Spleen (tissue), 11 donors: ENCODE data around the gene DDX54. TPM values are rescaled to one million over a fixed set of nuclear protein-coding genes. Genes with fewer than 3 reads are reported as not detected.
A peak's percentile ranks its signal among the peaks of the same experiment; 100 is the strongest.

ENCODE experiments used
- DNase-seq: peaks from one replicate; pipeline ENCODE4 v3.0.0-alpha.2; 2020
- H3K27ac ChIP-seq, 8 donors: fragments of 200-600 bp; sonication (generic) in 7 of 8; 1 replicate in 4 of 8; 2 replicates in 4 of 8; pipeline versions ENCODE4 v1.5.0 to v1.8.0; 2016 to 2021; ENCODE audit warnings: inconsistent platforms in 4 of 8, mild to moderate bottlenecking in 4 of 8, moderate library complexity in 1 of 8
- H3K27me3 ChIP-seq, 7 donors: fragments of 200-600 bp; sonication (generic) in 6 of 7; replicated peaks in 1 of 7; 1 replicate in 4 of 7; 2 replicates in 3 of 7; pipeline versions ENCODE4 v1.5.0 to v1.8.0; 2016 to 2021; ENCODE audit warnings: inconsistent platforms in 3 of 7, mild to moderate bottlenecking in 1 of 7
- H3K36me3 ChIP-seq, 6 donors: fragments of 200-600 bp; sonication (generic) in 5 of 6; 1 replicate in 4 of 6; 2 replicates in 2 of 6; pipeline versions ENCODE4 v1.5.0 to v1.8.0; 2016 to 2021; ENCODE audit warnings: inconsistent platforms in 2 of 6
- H3K4me1 ChIP-seq, 6 donors: fragments of 200-600 bp; sonication (generic) in 5 of 6; 1 replicate in 3 of 6; 2 replicates in 3 of 6; pipeline versions ENCODE4 v1.5.0 to v1.8.0; 2016 to 2021; ENCODE audit warnings: inconsistent platforms in 3 of 6
- H3K4me3 ChIP-seq, 8 donors: fragments of 200-600 bp; sonication (generic) in 7 of 8; 1 replicate in 4 of 8; 2 replicates in 4 of 8; pipeline versions ENCODE4 v1.5.0 to v1.8.0; 2016 to 2021; ENCODE audit warnings: inconsistent platforms in 4 of 8, mild to moderate bottlenecking in 4 of 8, moderate library complexity in 2 of 8
- H3K9me3 ChIP-seq, 8 donors: fragments of 200-600 bp; sonication (generic) in 7 of 8; 1 replicate in 4 of 8; 2 replicates in 4 of 8; pipeline versions ENCODE4 v1.5.0 to v1.8.0; 2016 to 2021; ENCODE audit warnings: inconsistent platforms in 4 of 8
- CTCF ChIP-seq, 11 experiments: fragments of 200-600 bp in 7 of 11; fragments of 450-650 bp in 4 of 11; sonication (generic) in 4 of 11; IDR thresholded peaks in 8 of 11; conservative IDR thresholded peaks in 3 of 11; 1 replicate in 7 of 11; 2 replicates in 4 of 11; pipeline versions ENCODE4 v1.4.0 to v1.8.0; 2016 to 2021; ENCODE audit warnings: antibody characterized with exemption in 11 of 11, inconsistent platforms in 4 of 11, mild to moderate bottlenecking in 1 of 11
- POLR2A ChIP-seq, 3 donors: fragments of 450-650 bp; IDR thresholded peaks; one replicate each; pipeline ENCODE4 v1.5.1; 2017; ENCODE audit warnings: antibody characterized with exemption in 3 of 3, mild to moderate bottlenecking in 1 of 3
- POLR2AphosphoS5 ChIP-seq, 3 donors: sonication (generic); formaldehyde crosslinking; IDR thresholded peaks; one replicate each; pipeline ENCODE4 v1.5.1; 2017; ENCODE audit warnings: antibody characterized with exemption in 3 of 3
- WGBS, 5 donors: extraction: QIAGEN DNeasy Blood & Tissue Kit in 3 of 5; methylation state at CpG; one replicate each; pipeline versions ENCODE4 v1.1.5 to v1.1.7; 2013 to 2018; 5-methylcytosine and 5-hydroxymethylcytosine counted together
- intact Hi-C: fragments of 100-400 bp; cut with DNase I; formaldehyde crosslinking; loops from one replicate; pipeline ENCODE4 v1.15.0; 2023; ENCODE audit warnings: low total_unique reads
- polyA plus RNA-seq, 3 donors: library from polyadenylated mRNA; stranded (reverse); fragments of 200-250 nt; gene quantifications; one replicate each; pipeline ENCODE4 v1.2.1, GENCODE V29; 2013
- total RNA-seq, 7 donors: library from RNA; depleted of rRNA in 3 of 7; stranded (reverse); fragments of >200 nt in 3 of 7; fragmentation: NEBNext Ultra II Directional in 4 of 7; extraction: Animal tissue kit (Norgen Biotek cat#: 25700) in 4 of 7; gene quantifications; one replicate each; pipeline versions ENCODE4 v1.1.0 to v1.2.1, GENCODE V29; 2016 to 2021
- donor health status: healthy with polysubstance abuse.
- donor health status: DM: no; HTN: no; CAD: no; lungs with moderate emphysema.
- donor health status: DM: no; HTN: no; CAD: no.
- donor health status: Bipolar disorder and iron deficiency.
- donor health status: healthy.
- donor health status: DM: no; HTN: no; CAD: no.
- donor health status: DM: yes; HTN: yes; CAD: no.

DDX54 gene
- total and polyA plus RNA-seq, 10 donors = 44.4 to 80.3 (median 60.3) TPM

- intact Hi-C loops = no loop called here
- Histone ChIP-seq H3K27me3 (no peaks in the 10 kb centered on the region), H3K4me3 (no peak overlapping the region), H3K9me3 (no peaks in the 10 kb centered on the region), H3K36me3 (no peaks in the 10 kb centered on the region), H3K27ac (no peak overlapping the region), H3K4me1 (peaks cover 12 to 71% (median 39%) of the 10 kb centered on the region in 6 donors)
- WGBS, 5 donors = 80 to 87% (median 84%) methylated on average over 2 of the region's 2 CpGs
- TF ChIP-seq POLR2AphosphoS5 (IDR thresholded peaks at IDR 0.05) (no peak), POLR2A (IDR thresholded peaks at IDR 0.05) (no peak), CTCF (IDR thresholded peaks at IDR 0.05 in 8 of 11, conservative IDR thresholded peaks at IDR 0.05 in 3 of 11) (no peak)
- no peak for DNase-seq
Observed at GRCh38 chr12:113216027-113216426, 30.7 kb upstream of the DDX54 start.

- WGBS, 5 donors = 21 to 36% (median 27%) methylated on average over 5 of the region's 5 CpGs
- DNase-seq = no peak
- H3K4me3 ChIP-seq = no peak overlapping the region
- no peaks in the 10 kb centered on the region for H3K9me3 ChIP-seq
- peak overlapping the region in 4 of 8 donors; percentile 22 to 56 (median 47) for H3K27ac ChIP-seq
- intact Hi-C loops = no loop called here
- H3K4me1 ChIP-seq = peaks cover 11 to 73% (median 36%) of the 10 kb centered on the region in 6 donors
- no peaks in the 10 kb centered on the region for H3K27me3 ChIP-seq
- no peak for TF ChIP-seq POLR2A (IDR thresholded peaks at IDR 0.05)
- TF ChIP-seq POLR2AphosphoS5 (IDR thresholded peaks at IDR 0.05) = peak in 1 of 3 donors; percentile 71
- TF ChIP-seq CTCF (IDR thresholded peaks at IDR 0.05 in 8 of 11, conservative IDR thresholded peaks at IDR 0.05 in 3 of 11) = peak in 5 of 11 experiments; percentile 21 to 52 (median 26)
- H3K36me3 ChIP-seq = no peaks in the 10 kb centered on the region
Observed at GRCh38 chr12:113214895-113215400, 29.7 kb upstream of the DDX54 start.

GRCh38 chr12:113211160-113211559 is 25.9 kb upstream of the DDX54 start:
- intact Hi-C loops = no loop called here
- Histone ChIP-seq H3K27me3 (no peaks in the 10 kb centered on the region), H3K4me1 (peaks cover 38 to 89% (median 58%) of the 10 kb centered on the region in 6 donors), H3K4me3 (no peak overlapping the region), H3K36me3 (no peaks in the 10 kb centered on the region), H3K27ac (no peak overlapping the region), H3K9me3 (no peaks in the 10 kb centered on the region)
- no peak for TF ChIP-seq CTCF (IDR thresholded peaks at IDR 0.05 in 8 of 11, conservative IDR thresholded peaks at IDR 0.05 in 3 of 11)
- TF ChIP-seq POLR2AphosphoS5 (IDR thresholded peaks at IDR 0.05) = no peak
- TF ChIP-seq POLR2A (IDR thresholded peaks at IDR 0.05) = no peak
- WGBS, 5 donors = 85 to 96% (median 92%) methylated on average over 6 of the region's 6 CpGs
- DNase-seq = no peak

- peaks cover 27 to 85% (median 53%) of the 10 kb centered on the region in 6 donors for H3K4me1 ChIP-seq
- no peaks in the 10 kb centered on the region for H3K36me3 ChIP-seq
- peak; percentile 90 for DNase-seq
- TF ChIP-seq POLR2A (IDR thresholded peaks at IDR 0.05) = no peak
- TF ChIP-seq POLR2AphosphoS5 (IDR thresholded peaks at IDR 0.05) = peak in 2 of 3 donors; percentile 68 to 84
- no peak for TF ChIP-seq CTCF (IDR thresholded peaks at IDR 0.05 in 8 of 11, conservative IDR thresholded peaks at IDR 0.05 in 3 of 11)
- H3K27me3 ChIP-seq = no peaks in the 10 kb centered on the region
- peak overlapping the region; percentile 72 to 87 (median 85) for H3K27ac ChIP-seq
- peak overlapping the region in 1 of 8 donors; percentile 27 for H3K4me3 ChIP-seq
- no peaks in the 10 kb centered on the region for H3K9me3 ChIP-seq
- intact Hi-C loops = no loop called here
- whole genome bisulfite sequencing, 5 donors = 14 to 29% (median 15%) methylated on average over 8 to 10 of the region's 10 CpGs
Observed at GRCh38 chr12:113208041-113208934, 23.0 kb upstream of the DDX54 start.
